A172 (cell line): ENCODE results near the gene PSMD14. TPM values are rescaled to one million over a fixed set of nuclear protein-coding genes. Genes with fewer than 3 reads are reported as not detected.

Experiments
- DNase-seq: peaks from one replicate; pipeline ENCODE4 v3.0.0-alpha.2; 2015; ENCODE audit warnings: low spot score
- total RNA-seq: library from RNA; depleted of rRNA; stranded (reverse); fragments of >200 nt; shearing (Covaris generic); gene quantifications from 2 replicates; pipeline ENCODE4 v1.2.3, GENCODE V29; 2014

PSMD14 gene
- total RNA-seq, 1 experiment from 2014 or later: 319 TPM

GRCh38 chr2:161382747-161383146 lies 74.5 kb downstream of the PSMD14 start:
- no peak for DNase-seq

DNA sequence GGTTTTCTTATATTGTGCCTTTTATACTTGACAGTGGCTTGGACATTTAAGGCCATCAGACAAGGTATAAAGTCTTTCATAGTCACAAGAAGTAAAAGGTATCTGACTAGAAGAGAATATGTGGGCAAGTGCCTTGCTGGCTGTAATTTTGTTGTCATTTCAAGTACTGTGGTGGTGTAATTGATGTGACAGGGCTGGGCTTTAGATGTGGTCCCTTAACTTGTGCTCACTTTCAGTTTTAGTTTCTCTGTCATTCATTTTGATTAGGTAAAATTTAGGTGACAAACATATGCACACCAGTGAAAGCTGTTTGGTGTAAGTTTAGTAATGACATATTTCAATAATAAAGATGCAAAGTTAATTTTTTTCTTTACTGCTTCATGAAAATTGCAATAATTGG lies 76.6 kb downstream of the PSMD14 start:
- DNase-seq: no peak

DNA sequence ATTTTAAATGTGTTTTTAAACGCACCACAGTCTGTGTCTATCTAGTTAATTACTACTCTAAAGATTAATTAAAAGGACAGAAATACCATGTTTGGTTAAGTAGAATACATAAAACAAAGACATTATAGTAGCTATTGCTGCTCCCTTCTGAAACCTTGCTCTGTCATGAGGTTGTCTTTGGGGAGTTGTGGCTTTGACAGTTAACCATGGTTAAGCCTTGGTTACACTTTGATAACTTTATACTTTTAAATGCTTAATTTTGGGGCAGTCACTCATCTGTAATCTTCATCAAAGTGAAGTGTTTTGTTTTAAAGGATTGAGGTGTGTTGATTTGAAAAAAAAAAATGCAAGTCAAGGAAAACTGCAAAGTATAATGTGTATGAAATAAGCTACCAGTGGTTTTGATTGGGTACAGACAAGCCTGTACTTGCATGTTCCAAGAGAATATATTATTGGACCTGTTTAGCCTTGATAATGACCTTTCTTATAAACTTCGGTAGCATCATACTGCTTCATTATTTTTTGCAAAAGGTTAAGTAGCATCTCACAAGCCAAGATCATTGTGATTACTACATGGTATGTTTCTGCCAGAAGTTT lies 78.1 kb downstream of the PSMD14 start:
- no peak for DNase-seq

- no peak for DNase-seq
These were observed 80.0 kb downstream of the PSMD14 start for GRCh38 chr2:161388146-161388779.

DNA sequence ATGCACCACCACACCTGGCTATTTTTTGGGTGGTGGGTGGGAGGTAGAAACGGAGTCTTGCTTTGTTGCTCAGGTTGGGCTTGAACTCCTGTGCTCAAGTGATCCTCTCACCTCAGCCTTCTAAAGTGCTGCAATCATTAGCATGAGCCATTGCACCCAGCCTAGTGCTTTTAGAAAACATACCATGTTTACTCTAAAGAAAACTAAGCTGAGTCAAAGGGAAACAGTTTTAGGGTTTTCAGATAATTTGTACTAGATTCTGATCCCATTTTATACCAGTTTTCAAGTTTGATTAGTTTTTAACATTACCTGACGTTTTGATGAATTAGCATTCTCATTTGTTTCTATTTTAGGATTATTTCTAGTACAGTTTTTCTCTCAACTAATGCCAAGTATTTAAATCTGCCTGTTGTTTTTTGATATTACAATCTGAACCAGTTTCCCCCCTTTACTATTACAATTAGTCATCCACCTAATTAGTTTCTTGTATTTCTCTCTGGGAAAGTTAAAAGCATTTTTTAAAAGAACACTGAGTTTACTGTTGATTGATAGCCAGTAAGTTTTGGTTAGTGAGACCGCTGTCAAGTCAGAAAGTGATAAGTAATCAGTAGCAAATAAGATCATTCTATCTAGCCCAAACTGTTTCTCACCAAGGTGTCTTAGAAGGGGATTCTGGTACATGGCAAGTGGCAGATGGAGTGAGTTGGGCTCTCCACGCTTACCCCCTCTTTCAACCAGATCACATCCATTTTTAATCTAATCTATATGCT lies 83.7 kb downstream of the PSMD14 start:
- DNase-seq: no peak

DNA sequence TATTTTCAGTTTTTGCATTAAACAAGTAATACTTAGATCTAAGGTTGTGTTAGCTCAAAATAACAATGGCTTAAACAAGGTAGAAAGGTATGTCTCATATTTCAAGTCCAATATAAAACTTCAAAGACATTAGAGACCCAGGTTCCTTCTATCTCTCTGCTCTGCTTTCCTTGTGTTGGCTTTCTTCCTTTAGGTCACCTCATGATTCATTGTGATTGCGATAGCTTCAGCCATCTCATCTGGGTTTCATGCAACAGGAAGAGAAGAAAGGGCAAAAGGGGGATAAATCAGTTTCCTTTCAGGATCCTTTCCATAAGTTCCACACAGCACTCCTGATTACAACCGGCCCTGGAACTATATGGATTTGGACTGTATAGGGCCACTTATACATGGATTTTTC lies 91.9 kb downstream of the PSMD14 start:
- DNase-seq: no peak

GRCh38 chr2:161402297-161402696 lies 94.1 kb downstream of the PSMD14 start:
- DNase-seq: no peak

- no peak for DNase-seq
These were observed 98.1 kb downstream of the PSMD14 start for GRCh38 chr2:161406316-161406715.

DNA sequence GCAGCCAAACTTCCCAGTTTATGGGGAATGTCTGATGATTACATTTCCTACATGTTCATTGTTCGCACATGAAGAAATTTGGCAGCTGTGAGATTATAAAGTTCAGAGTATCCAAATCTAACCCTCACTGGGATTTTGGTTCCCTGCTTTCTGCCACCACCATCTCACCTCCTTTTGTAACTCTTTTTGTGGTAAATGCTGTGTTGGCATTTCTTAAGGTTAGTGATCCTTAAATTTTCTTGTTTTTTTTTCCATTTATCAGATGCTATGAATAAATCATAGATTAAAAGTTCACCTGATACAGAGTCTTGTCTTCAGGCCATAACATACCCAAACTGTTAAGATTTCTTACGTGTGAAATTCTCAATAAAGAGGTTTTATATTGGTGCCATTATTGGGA lies 99.4 kb downstream of the PSMD14 start:
- DNase-seq: no peak

- no peak for DNase-seq
These were observed 101.2 kb downstream of the PSMD14 start for GRCh38 chr2:161409308-161409907.

- no peak for DNase-seq
These were observed 104.1 kb downstream of the PSMD14 start for GRCh38 chr2:161412346-161412745.

DNA sequence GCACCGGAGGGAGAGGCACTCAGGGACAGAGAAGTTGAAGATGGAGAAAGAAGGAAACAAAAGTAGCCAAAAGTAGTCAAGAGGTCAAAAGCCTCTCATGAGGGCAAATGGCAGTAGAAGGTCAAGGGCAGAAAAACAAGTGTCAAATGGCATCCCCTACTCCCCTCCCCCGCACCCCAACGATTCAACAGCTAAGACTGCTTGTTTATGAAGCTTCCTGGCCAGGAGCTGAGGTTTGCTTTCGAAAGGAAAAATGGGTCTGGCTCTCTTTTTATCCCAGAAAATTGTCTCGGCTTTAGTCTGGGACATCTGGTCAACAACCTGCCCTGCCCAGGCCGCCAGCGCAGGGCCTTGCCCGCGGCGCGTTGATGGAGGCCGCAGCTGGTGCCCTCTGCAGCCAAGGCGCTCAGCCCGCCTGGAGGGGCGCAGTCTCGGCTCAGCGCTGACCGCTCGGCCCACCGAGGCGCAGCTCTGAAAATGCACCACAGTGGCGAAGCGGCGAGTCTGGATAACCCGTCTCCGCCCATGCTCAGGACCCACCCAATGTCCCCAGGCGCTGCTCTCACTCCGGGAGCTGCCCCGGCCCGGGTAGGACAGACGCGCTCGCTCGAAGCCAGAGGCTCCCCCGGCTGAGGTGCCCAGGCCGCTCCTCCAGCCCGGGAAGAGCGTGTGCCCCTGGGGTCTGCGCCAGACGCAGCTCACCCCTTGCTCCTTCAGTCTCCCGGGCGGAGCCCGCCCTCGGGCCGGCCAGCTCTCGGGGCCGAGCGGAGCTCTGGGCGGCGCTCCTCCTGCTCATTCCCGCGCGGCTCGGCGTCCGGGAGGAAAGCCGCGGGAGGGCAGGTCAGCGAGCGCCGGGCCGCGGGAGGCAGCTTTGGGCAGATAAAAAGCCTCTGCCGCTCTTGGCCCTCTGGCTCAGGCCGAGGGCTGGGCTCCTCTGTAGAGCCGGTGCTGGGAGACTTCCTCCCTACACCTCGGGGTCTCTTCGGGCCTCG lies 106.1 kb downstream of the PSMD14 start:
- DNase-seq: peak; percentile 30

GRCh38 chr2:161415034-161415986 lies 107.1 kb downstream of the PSMD14 start:
- DNase-seq: no peak

GRCh38 chr2:161415987-161416707 lies 107.9 kb downstream of the PSMD14 start, which contains the start of gene TBR1:
TSS of gene TBR1 (plus strand) at chr2:161416297. CDS start at chr2:161416411, 114 bp downstream.
- no peak for DNase-seq

DNA sequence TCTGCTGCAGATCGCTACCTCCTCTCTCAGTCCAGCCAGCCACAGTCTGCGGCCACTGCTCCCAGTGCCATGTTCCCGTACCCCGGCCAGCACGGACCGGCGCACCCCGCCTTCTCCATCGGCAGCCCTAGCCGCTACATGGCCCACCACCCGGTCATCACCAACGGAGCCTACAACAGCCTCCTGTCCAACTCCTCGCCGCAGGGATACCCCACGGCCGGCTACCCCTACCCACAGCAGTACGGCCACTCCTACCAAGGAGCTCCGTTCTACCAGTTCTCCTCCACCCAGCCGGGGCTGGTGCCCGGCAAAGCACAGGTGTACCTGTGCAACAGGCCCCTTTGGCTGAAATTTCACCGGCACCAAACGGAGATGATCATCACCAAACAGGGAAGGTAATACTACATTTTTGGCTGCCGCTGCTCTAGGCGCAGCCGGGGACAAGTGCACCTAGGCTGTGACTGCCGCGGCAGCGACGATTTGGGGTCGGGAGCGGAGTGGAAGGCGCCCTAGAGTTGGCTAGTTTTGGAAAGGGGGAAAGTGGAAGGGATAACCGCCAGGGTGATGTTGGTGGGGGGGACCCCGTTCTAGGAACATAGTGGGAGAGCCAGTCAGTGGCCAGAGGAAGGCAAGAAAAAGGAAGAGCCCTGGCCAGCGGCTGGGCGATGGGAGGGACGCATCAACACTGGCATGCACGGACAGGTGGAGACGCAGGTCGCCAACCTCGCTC lies 108.6 kb downstream of the PSMD14 start:
- no peak for DNase-seq

DNA sequence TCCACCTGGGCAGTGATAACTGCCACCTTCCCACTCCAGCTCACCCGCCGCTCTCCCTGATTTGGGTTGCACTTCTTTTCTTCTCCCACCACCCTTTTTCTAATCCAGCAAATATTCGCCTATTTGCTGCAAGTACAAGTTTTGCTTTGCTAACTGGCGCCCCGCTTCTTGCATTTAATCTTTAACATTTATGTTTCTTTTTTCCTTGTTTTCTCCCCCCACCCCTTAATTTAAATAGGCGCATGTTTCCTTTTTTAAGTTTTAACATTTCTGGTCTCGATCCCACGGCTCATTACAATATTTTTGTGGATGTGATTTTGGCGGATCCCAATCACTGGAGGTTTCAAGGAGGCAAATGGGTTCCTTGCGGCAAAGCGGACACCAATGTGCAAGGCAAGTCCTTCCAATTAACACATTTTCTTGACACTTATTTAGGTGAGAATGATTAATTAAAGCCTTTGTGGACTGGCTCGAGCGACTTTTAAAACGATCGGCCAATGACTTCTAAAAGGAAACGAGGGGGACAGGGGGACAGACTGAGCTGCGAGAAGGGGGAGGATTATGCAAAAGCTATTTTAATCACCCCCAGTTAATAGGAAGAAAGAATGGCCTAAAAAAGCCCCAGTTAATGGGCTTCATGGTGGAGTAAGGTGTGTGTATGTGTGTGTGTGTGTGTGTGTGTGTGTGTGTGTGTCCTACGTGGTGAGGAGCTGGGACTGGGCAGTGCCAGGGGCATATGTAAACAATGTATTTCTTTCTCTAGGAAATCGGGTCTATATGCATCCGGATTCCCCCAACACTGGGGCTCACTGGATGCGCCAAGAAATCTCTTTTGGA lies 109.4 kb downstream of the PSMD14 start:
- DNase-seq: no peak

- DNase-seq: no peak
These were observed 110.1 kb downstream of the PSMD14 start for GRCh38 chr2:161418275-161418714.
